Gastrocnemius medialis (tissue), 4 donors: Measurements from ENCODE around the gene ZFYVE16. TPM values are rescaled to one million over a fixed set of nuclear protein-coding genes. Genes with fewer than 3 reads are reported as not detected.

ENCODE experiments used
- ATAC-seq, 2 donors: fragments of 150-250 bp; one replicate each; pipeline ENCODE4 v1.9.1; 2016
- DNase-seq, 2 donors: peaks; one replicate each; pipeline ENCODE4 v3.0.0-alpha.2; 2019
- H3K27ac ChIP-seq, 4 donors: fragments of 200-600 bp; sonication (generic); 1 replicate in 1 of 4; 2 replicates in 3 of 4; pipeline ENCODE4 v1.5.1; 2016 to 2018; ENCODE audit warnings: mild to moderate bottlenecking in 2 of 4, moderate library complexity in 1 of 4
- H3K27me3 ChIP-seq, 3 donors: fragments of 200-600 bp; sonication (generic) in 2 of 3; 1 replicate in 1 of 3; 2 replicates in 2 of 3; pipeline versions ENCODE4 v1.5.1 to v1.6.0; 2016 to 2019; ENCODE audit warnings: mild to moderate bottlenecking in 1 of 3, moderate library complexity in 1 of 3
- H3K36me3 ChIP-seq, 2 donors: fragments of 200-600 bp; sonication (generic) in 1 of 2; one replicate each; pipeline ENCODE4 v1.5.1; 2017 to 2018
- H3K4me1 ChIP-seq, 2 donors: fragments of 200-600 bp; sonication (generic) in 1 of 2; one replicate each; pipeline ENCODE4 v1.5.1; 2016 to 2017; ENCODE audit warnings: mild to moderate bottlenecking in 2 of 2
- H3K4me3 ChIP-seq, 4 donors: fragments of 200-600 bp; sonication (generic) in 3 of 4; 1 replicate in 1 of 4; 2 replicates in 3 of 4; pipeline ENCODE4 v1.5.1; 2016 to 2019; ENCODE audit warnings: mild to moderate bottlenecking in 2 of 4
- H3K9me3 ChIP-seq, 3 donors: fragments of 200-600 bp; sonication (generic) in 2 of 3; 1 replicate in 1 of 3; 2 replicates in 2 of 3; pipeline ENCODE4 v1.5.1; 2016 to 2019
- POLR2A ChIP-seq, 2 donors: fragments of 450-650 bp; IDR thresholded peaks; one replicate each; pipeline ENCODE4 v1.6.1; 2017; ENCODE audit warnings: antibody characterized with exemption in 2 of 2, mild to moderate bottlenecking in 2 of 2, moderate library complexity in 2 of 2
- in situ Hi-C, 4 donors: fragments of 200-750 bp; cut with MboI; loops; one replicate each; pipeline versions ENCODE4 v1.15.0 to v1.8.0; 2017; ENCODE audit warnings: low sequenced_read_pairs in 4 of 4
- intact Hi-C: fragments of 100-400 bp; cut with DNase I; formaldehyde crosslinking; loops from one replicate; pipeline ENCODE4 v1.15.1; 2023; ENCODE audit warnings: low total_unique reads
- total RNA-seq, 4 donors: library from RNA; depleted of rRNA; stranded (reverse); fragments of >200 nt; gene quantifications; one replicate each; pipeline versions ENCODE4 v1.1.0 to v1.2.3, GENCODE V29; 2016
- TF ChIP-seq, protein P1 (sequence below), 5 experiments: fragments of 450-650 bp in 3 of 5; fragments of 200-600 bp in 2 of 5; sonication (generic) in 2 of 5; IDR thresholded peaks in 4 of 5; conservative IDR thresholded peaks in 1 of 5; 1 replicate in 4 of 5; 2 replicates in 1 of 5; pipeline ENCODE4 v1.5.1; 2016 to 2019; ENCODE audit warnings: antibody characterized with exemption in 5 of 5, mild to moderate bottlenecking in 3 of 5, moderate library complexity in 3 of 5

Gene ZFYVE16
- total RNA-seq, 4 donors from 2014 or later = 9.7 to 19.1 (median 12.4) TPM

DNA sequence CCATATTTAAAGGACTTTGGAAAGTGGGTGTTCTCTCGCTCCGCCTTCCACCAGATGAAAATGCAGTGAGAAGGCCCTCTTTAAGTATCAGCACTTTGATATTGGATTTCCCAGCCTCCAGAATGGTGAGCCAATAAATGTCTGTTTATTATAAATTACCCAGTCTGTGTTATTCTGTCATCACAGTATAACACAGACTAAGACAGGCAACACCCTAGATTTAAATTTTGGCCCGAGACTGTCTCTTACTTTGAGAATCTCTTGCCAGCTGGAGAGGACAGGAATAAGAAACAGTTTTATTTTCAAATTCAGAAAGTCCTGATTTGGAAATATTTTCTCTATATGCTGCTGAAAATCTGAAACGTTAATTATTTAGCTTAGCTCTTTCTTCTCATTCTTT is 101.5 kb downstream of the ZFYVE16 start:
- TF ChIP-seq POLR2A (IDR thresholded peaks at IDR 0.05) = no peak
- TF ChIP-seq, protein P1, sequence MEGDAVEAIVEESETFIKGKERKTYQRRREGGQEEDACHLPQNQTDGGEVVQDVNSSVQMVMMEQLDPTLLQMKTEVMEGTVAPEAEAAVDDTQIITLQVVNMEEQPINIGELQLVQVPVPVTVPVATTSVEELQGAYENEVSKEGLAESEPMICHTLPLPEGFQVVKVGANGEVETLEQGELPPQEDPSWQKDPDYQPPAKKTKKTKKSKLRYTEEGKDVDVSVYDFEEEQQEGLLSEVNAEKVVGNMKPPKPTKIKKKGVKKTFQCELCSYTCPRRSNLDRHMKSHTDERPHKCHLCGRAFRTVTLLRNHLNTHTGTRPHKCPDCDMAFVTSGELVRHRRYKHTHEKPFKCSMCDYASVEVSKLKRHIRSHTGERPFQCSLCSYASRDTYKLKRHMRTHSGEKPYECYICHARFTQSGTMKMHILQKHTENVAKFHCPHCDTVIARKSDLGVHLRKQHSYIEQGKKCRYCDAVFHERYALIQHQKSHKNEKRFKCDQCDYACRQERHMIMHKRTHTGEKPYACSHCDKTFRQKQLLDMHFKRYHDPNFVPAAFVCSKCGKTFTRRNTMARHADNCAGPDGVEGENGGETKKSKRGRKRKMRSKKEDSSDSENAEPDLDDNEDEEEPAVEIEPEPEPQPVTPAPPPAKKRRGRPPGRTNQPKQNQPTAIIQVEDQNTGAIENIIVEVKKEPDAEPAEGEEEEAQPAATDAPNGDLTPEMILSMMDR (IDR thresholded peaks at IDR 0.05 in 4 of 5, conservative IDR thresholded peaks at IDR 0.05 in 1 of 5) = no peak
- Histone ChIP-seq H3K4me1 (no peaks in the 10 kb centered on the region), H3K27me3 (no peaks in the 10 kb centered on the region), H3K9me3 (no peaks in the 10 kb centered on the region), H3K36me3 (no peaks in the 10 kb centered on the region), H3K4me3 (no peak overlapping the region), H3K27ac (no peak overlapping the region)
- in situ Hi-C loops = no loop called here
- ATAC-seq (no peak), DNase-seq (no peak)
- intact Hi-C loops = no loop called here

DNA sequence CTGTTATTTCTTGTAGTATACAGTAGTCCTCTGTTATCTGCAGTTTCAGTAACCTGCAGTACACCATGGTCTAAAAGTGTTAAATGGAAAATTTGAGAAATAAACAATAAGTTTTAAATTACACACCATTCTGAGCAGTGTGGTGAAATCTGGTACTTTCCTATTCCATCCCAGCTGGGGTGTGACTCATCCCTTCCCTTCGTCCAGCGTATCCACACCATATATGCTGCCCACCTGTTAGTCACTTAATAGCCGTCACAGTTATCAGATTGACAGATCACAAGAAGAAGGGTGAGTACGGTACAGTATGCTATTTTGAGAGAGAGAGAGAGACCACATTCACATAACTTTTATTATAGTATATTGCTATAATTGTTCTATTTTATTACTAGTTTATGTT is 109.0 kb downstream of the ZFYVE16 start:
- intact Hi-C loops (no loop called here), in situ Hi-C loops (no loop called here)
- ATAC-seq (peak; percentile 90 to 93), DNase-seq (peak; percentile 10 to 17)
- TF ChIP-seq POLR2A (IDR thresholded peaks at IDR 0.05) = no peak
- TF ChIP-seq, protein P1 (IDR thresholded peaks at IDR 0.05 in 4 of 5, conservative IDR thresholded peaks at IDR 0.05 in 1 of 5) = no peak
- H3K36me3 ChIP-seq = no peaks in the 10 kb centered on the region
- H3K4me1 ChIP-seq = peaks cover 0 to 7% of the 10 kb centered on the region in 2 donors
- no peak overlapping the region for H3K27ac ChIP-seq
- H3K4me3 ChIP-seq = no peak overlapping the region
- no peaks in the 10 kb centered on the region for H3K9me3 ChIP-seq
- H3K27me3 ChIP-seq = no peaks in the 10 kb centered on the region

Other genes starting within 250 kb of the ZFYVE16 start
- gene SERINC5, start 152.0 kb upstream of the ZFYVE16 start, total RNA-seq = 1 to 10 TPM; 1.4 to 5.3 (median 3.0) TPM
- gene SPZ1, start 88.1 kb upstream of the ZFYVE16 start, total RNA-seq = not detected
- 1 to 10 TPM in 2 of 4 donors, under 1 TPM in 2; 0.18 to 1.6 (median 1.1) TPM for gene FAM151B, start 80.0 kb downstream of the ZFYVE16 start, total RNA-seq
- not detected for gene ANKRD34B, start 162.2 kb downstream of the ZFYVE16 start, total RNA-seq
- gene MSH3, start 246.6 kb downstream of the ZFYVE16 start, total RNA-seq = 10 to 100 TPM in 1 of 4 donors, 1 to 10 TPM in 3; 5.8 to 10.4 (median 7.2) TPM
- gene DHFR, start 246.9 kb downstream of the ZFYVE16 start, total RNA-seq = 1 to 10 TPM; 2.2 to 5.3 (median 3.7) TPM